Heart left ventricle (tissue), 16 donors: ENCODE measurements around the gene TRHDE. TPM values are rescaled to one million over a fixed set of nuclear protein-coding genes. Genes with fewer than 3 reads are reported as not detected.
A peak's percentile ranks its signal among the peaks of the same experiment; 100 is the strongest.

Experiments
- ATAC-seq, 4 donors: fragments of 200-7000 bp; cut with Tn5 transposase; one replicate each; pipeline ENCODE4 v1.9.1; 2020 to 2022; ENCODE audit warnings: moderate library complexity in 4 of 4, mild to moderate bottlenecking in 3 of 4, moderate number of reproducible peaks in 1 of 4
- DNase-seq, 5 donors: peaks; one replicate each; pipeline ENCODE4 v3.0.0-alpha.2; 2020
- H3K27ac ChIP-seq, 12 donors: fragments of 200-600 bp; sonication (generic) in 4 of 12; one replicate each; pipeline versions ENCODE4 v1.5.0 to v1.8.0; 2016 to 2022; ENCODE audit warnings: mild to moderate bottlenecking in 2 of 12
- H3K27me3 ChIP-seq, 9 donors: fragments of 200-600 bp; sonication (generic) in 2 of 9; one replicate each; pipeline versions ENCODE4 v1.5.1 to v1.8.0; 2016 to 2022; ENCODE audit warnings: mild to moderate bottlenecking in 3 of 9
- H3K36me3 ChIP-seq, 9 donors: fragments of 200-600 bp; sonication (generic) in 2 of 9; one replicate each; pipeline versions ENCODE4 v1.5.0 to v1.8.0; 2018 to 2022; ENCODE audit warnings: mild to moderate bottlenecking in 2 of 9
- H3K4me1 ChIP-seq, 12 donors: fragments of 200-600 bp; sonication (generic) in 4 of 12; one replicate each; pipeline versions ENCODE4 v1.5.0 to v1.8.0; 2016 to 2022; ENCODE audit warnings: mild to moderate bottlenecking in 3 of 12
- H3K4me3 ChIP-seq, 12 donors: fragments of 200-600 bp; sonication (generic) in 4 of 12; one replicate each; pipeline versions ENCODE4 v1.5.0 to v1.8.0; 2017 to 2022; ENCODE audit warnings: mild to moderate bottlenecking in 9 of 12, moderate library complexity in 4 of 12
- H3K9me3 ChIP-seq, 12 donors: fragments of 200-600 bp; sonication (generic) in 4 of 12; one replicate each; pipeline versions ENCODE4 v1.5.0 to v1.8.0; 2016 to 2022; ENCODE audit warnings: mild to moderate bottlenecking in 1 of 12
- POLR2A ChIP-seq, 2 donors: fragments of 450-650 bp; IDR thresholded peaks; one replicate each; pipeline ENCODE4 v1.6.1; 2017; ENCODE audit warnings: antibody characterized with exemption in 2 of 2, mild to moderate bottlenecking in 2 of 2, moderate library complexity in 2 of 2
- WGBS, 4 donors: extraction: QIAGEN DNeasy Blood & Tissue Kit in 2 of 4; methylation state at CpG; one replicate each; pipeline versions ENCODE4 v1.1.5 to v1.1.7; 2013 to 2018; 5-methylcytosine and 5-hydroxymethylcytosine counted together
- intact Hi-C, 10 donors: fragments of 100-400 bp; cut with DNase I; formaldehyde crosslinking; loops; one replicate each; pipeline versions ENCODE4 v1.11.1 to v1.14.2; 2022
- polyA plus RNA-seq, 2 donors: library from polyadenylated mRNA; stranded (reverse); fragments of 200-250 nt; gene quantifications; one replicate each; pipeline ENCODE4 v1.2.3, GENCODE V29; 2013
- total RNA-seq, 9 donors: library from RNA; depleted of rRNA in 2 of 9; stranded (reverse); fragments of >200 nt in 2 of 9; fragmentation: NEBNext Ultra II Directional in 3 of 9; extraction: Animal tissue kit (Norgen Biotek cat#: 25700) in 3 of 9; gene quantifications; one replicate each; pipeline versions ENCODE4 v1.1.0 to v1.2.4, GENCODE V29; 2016 to 2023
- TF ChIP-seq, protein P1 (sequence below), 12 donors: fragments of 200-600 bp; sonication (generic) in 4 of 12; IDR thresholded peaks; one replicate each; pipeline versions ENCODE4 v1.5.0 to v1.8.0; 2018 to 2022; ENCODE audit warnings: antibody characterized with exemption in 12 of 12, mild to moderate bottlenecking in 5 of 12
- donor health status: ischemic (EF 13 %, LVEDD 7.1; RV severe dilation, severe dysfunction).
- donor health status: healthy with polysubstance abuse.
- donor health status: DM: no; HTN: yes; CAD: no.
- donor health status: DM: no; HTN: no; CAD: no.
- donor health status: ischemic (EF 25% LVEDD 6.9; RV normal size, moderate dysfunction).
- donor health status: ischemic (EF 25% LVEDD 5.7; RV mildly dilated, moderate dysfunction).
- donor health status: healthy.
- donor health status: DM: yes; HTN: yes; CAD: no.
- donor health status: ischemic (EF 35%, LVEDD 5.7; RV mildly dilated, moderate dysfunction).
- donor health status: nonischemic (EF 11% LVEDD 7.7; RV severe dilation, severe dysfunction).
- donor health status: DM: yes; HTN: yes; CAD: no.
- donor health status: PGD.
- donor health status: ischemic (EF 29% LVEDD 5.4; RV normal size, mild dysfunction).
- donor health status: nonischemic (EF 23%, LVEDD 6.1; RV moderate dilation, normal function).

The TRHDE gene
- total and polyA plus RNA-seq, 11 donors = 0.01 to 3.1 (median 0.28) TPM; not detected in 1

DNA sequence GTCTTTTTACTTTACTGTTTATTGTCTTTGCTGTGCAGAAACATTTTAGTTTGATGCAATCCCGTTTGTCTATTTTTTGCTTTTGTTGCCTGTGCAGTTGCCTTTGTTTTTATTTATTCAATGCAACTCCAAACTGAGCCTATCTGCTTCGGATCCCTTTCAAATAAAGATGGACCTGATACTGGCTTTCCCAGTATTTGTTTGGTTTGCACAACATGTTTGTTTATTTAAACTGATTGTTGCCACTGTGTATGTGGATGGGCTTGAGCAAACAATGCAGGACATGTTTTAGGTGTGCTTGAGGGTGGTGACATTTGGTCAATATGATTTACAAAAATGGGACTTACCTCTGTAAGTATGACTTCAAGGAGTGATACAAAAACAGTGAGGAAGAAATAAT lies 6.7 kb downstream of the TRHDE start:
- H3K9me3 ChIP-seq = no peaks in the 10 kb centered on the region
- DNase-seq (no peak), ATAC-seq (no peak)
- TF ChIP-seq, protein P1, sequence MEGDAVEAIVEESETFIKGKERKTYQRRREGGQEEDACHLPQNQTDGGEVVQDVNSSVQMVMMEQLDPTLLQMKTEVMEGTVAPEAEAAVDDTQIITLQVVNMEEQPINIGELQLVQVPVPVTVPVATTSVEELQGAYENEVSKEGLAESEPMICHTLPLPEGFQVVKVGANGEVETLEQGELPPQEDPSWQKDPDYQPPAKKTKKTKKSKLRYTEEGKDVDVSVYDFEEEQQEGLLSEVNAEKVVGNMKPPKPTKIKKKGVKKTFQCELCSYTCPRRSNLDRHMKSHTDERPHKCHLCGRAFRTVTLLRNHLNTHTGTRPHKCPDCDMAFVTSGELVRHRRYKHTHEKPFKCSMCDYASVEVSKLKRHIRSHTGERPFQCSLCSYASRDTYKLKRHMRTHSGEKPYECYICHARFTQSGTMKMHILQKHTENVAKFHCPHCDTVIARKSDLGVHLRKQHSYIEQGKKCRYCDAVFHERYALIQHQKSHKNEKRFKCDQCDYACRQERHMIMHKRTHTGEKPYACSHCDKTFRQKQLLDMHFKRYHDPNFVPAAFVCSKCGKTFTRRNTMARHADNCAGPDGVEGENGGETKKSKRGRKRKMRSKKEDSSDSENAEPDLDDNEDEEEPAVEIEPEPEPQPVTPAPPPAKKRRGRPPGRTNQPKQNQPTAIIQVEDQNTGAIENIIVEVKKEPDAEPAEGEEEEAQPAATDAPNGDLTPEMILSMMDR (IDR thresholded peaks at IDR 0.05) = no peak
- TF ChIP-seq POLR2A (IDR thresholded peaks at IDR 0.05) = no peak
- intact Hi-C loops = no loop called here
- peaks cover 0 to 3% (median 0%) of the 10 kb centered on the region in 12 donors for H3K4me1 ChIP-seq
- peaks cover 2 to 66% (median 24%) of the 10 kb centered on the region in 9 donors for H3K27me3 ChIP-seq
- H3K27ac ChIP-seq = no peak overlapping the region
- H3K36me3 ChIP-seq = no peaks in the 10 kb centered on the region
- no peak overlapping the region for H3K4me3 ChIP-seq
- 37 to 56% (median 47%) methylated on average over 2 of the region's 2 CpGs for WGBS, 4 donors

DNA sequence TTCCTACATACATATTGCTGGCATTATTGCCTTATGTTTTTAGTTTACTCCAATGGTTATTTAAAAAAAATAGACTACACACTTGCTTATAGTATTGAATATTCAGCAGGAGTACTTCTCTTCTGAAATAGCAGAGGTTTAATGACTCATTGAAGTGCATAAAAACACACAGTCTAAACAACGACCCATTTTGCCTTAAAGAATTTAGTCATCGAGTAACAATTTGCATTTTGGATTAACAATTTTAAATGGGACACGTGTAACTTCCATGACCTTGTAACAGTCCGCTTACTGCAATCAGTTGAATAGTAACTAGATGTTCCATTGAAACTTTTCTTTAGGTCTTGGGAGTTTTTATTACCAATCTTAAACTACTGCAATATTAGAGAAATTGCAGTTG lies 9.0 kb downstream of the TRHDE start:
- DNase-seq (no peak), ATAC-seq (no peak)
- Histone ChIP-seq H3K36me3 (no peaks in the 10 kb centered on the region), H3K9me3 (no peaks in the 10 kb centered on the region), H3K27ac (no peak overlapping the region), H3K4me3 (no peak overlapping the region), H3K27me3 (peaks cover 0 to 44% (median 12%) of the 10 kb centered on the region in 9 donors), H3K4me1 (no peaks in the 10 kb centered on the region)
- no peak for TF ChIP-seq POLR2A (IDR thresholded peaks at IDR 0.05)
- TF ChIP-seq, protein P1 (IDR thresholded peaks at IDR 0.05) = no peak
- intact Hi-C loops = loop anchor here in 1 of 10 donors (10.0 kb wide), 1 partner anchor 266 kb away; no protein-coding TSS in a partner anchor
- 55 to 57% (median 57%) methylated on average over 4 of the region's 4 CpGs for WGBS, 4 donors

DNA sequence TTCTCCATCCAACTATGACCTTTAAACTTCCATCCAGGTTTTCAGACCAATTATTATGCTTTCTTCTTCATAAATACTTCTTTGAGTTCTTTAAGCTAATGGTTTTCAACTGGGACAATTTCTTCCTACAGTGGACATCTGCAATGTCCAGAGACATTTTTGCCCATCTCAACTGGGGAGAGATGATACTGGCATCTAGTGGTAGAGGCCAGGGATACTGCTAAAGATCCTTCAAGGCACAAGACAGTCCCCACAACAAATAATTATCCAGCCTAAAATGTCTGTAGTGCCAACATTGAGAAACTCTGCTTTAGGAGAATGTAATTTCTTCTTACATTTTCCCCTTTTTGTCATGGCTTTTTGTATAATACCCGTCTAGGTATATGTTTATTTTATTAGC lies 10.6 kb downstream of the TRHDE start:
- ATAC-seq = no peak
- Histone ChIP-seq H3K9me3 (no peaks in the 10 kb centered on the region), H3K27ac (no peak overlapping the region), H3K4me3 (no peak overlapping the region), H3K36me3 (no peaks in the 10 kb centered on the region), H3K27me3 (peaks cover 0 to 28% (median 0%) of the 10 kb centered on the region in 9 donors), H3K4me1 (no peaks in the 10 kb centered on the region)
- 39 to 52% (median 46%) methylated on average over 1 of the region's 1 CpG for WGBS, 4 donors
- no peak for DNase-seq
- intact Hi-C loops = loop anchor here in 1 of 10 donors (10.0 kb wide), 1 partner anchor 268 kb away; no protein-coding TSS in a partner anchor
- no peak for TF ChIP-seq POLR2A (IDR thresholded peaks at IDR 0.05)
- TF ChIP-seq, protein P1 (IDR thresholded peaks at IDR 0.05) = peak in 3 of 12 donors; percentile 9 to 32 (median 23)

DNA sequence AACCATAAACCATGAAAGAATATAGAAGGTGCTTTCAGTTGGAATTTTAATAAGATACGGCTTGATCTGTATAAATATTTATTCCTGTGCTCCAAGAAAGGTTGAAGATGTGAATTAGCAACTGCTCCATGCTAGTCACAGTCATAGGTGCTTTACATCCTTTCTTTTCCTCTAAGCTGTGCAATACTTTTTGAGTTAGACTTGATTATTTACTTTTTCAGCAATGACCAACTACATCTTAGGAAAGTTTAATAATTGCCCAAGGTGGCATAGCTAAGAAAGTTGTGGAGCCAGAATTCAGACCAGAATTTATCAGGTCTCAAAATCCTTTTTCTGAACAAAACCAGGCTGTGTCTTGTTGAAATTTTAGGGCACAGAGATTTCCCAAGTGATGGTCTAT lies 13.7 kb downstream of the TRHDE start:
- H3K27me3 ChIP-seq = peaks cover 0 to 4% (median 0%) of the 10 kb centered on the region in 9 donors
- WGBS, 4 donors = 92 to 100% (median 97%) methylated on average over 1 of the region's 1 CpG
- no peaks in the 10 kb centered on the region for H3K36me3 ChIP-seq
- no peak for DNase-seq
- intact Hi-C loops = loop anchor here in 1 of 10 donors (10.0 kb wide), 1 partner anchor 271 kb away; no protein-coding TSS in a partner anchor
- no peaks in the 10 kb centered on the region for H3K9me3 ChIP-seq
- no peak overlapping the region for H3K4me3 ChIP-seq
- TF ChIP-seq POLR2A (IDR thresholded peaks at IDR 0.05) = no peak
- TF ChIP-seq, protein P1 (IDR thresholded peaks at IDR 0.05) = no peak
- ATAC-seq = no peak
- no peaks in the 10 kb centered on the region for H3K4me1 ChIP-seq
- H3K27ac ChIP-seq = no peak overlapping the region
